Psoas muscle (tissue), 8 donors: ENCODE results near the gene FIG4. TPM values are rescaled to one million over a fixed set of nuclear protein-coding genes. Genes with fewer than 3 reads are reported as not detected.

ENCODE experiments used
- ATAC-seq, 4 donors: fragments of 200-7000 bp; cut with Tn5 transposase; one replicate each; pipeline ENCODE4 v1.9.1; 2020; ENCODE audit warnings: moderate library complexity in 3 of 4, mild to moderate bottlenecking in 2 of 4
- DNase-seq, 2 donors: peaks; one replicate each; pipeline ENCODE4 v3.0.0-alpha.2; 2020
- H3K27ac ChIP-seq: fragments of 200-600 bp; one replicate; pipeline ENCODE4 v1.8.0; 2022
- H3K27me3 ChIP-seq, 3 donors: fragments of 200-600 bp in 1 of 3; one replicate each; pipeline versions ENCODE4 v1.6.1 to v1.8.0; 2013 to 2022; ENCODE audit warnings: low read length in 2 of 3, mild to moderate bottlenecking in 2 of 3, moderate library complexity in 1 of 3; ENCODE audit not compliant: insufficient read depth in 3 of 3
- H3K36me3 ChIP-seq, 2 donors: fragments of 200-600 bp in 1 of 2; one replicate each; pipeline versions ENCODE4 v1.6.1 to v1.8.0; 2013 to 2022; ENCODE audit warnings: low read depth in 1 of 2, mild to moderate bottlenecking in 1 of 2, moderate library complexity in 1 of 2; ENCODE audit not compliant: insufficient read depth in 1 of 2
- H3K4me1 ChIP-seq: fragments of 200-600 bp; one replicate; pipeline ENCODE4 v1.8.0; 2022
- H3K4me3 ChIP-seq: fragments of 200-600 bp; one replicate; pipeline ENCODE4 v1.8.0; 2022; ENCODE audit warnings: mild to moderate bottlenecking
- H3K9me3 ChIP-seq: fragments of 200-600 bp; one replicate; pipeline ENCODE4 v1.8.0; 2022
- WGBS, 3 donors: extraction: QIAGEN DNeasy Blood & Tissue Kit; methylation state at CpG; one replicate each; pipeline versions ENCODE4 v1.1.6 to v1.1.7; 2013; 5-methylcytosine and 5-hydroxymethylcytosine counted together
- intact Hi-C, 2 donors: fragments of 100-400 bp; cut with DNase I; formaldehyde crosslinking; loops; one replicate each; pipeline versions ENCODE4 v1.11.0 to v1.14.2; 2022
- polyA plus RNA-seq, 3 donors: library from polyadenylated mRNA; stranded (reverse); fragments of 200-250 nt; gene quantifications; one replicate each; pipeline ENCODE4 v1.2.3, GENCODE V29; 2013
- total RNA-seq, 4 donors: library from RNA; stranded (reverse); fragmentation: NEBNext Ultra II Directional in 2 of 4; extraction: Animal tissue kit (Norgen Biotek cat#: 25700) in 2 of 4; gene quantifications; one replicate each; pipeline versions ENCODE4 v1.2.1 to v1.2.4, GENCODE V29; 2021 to 2023
- TF ChIP-seq, protein P1 (sequence below): fragments of 200-600 bp; IDR thresholded peaks from one replicate; pipeline ENCODE4 v1.8.0; 2022; ENCODE audit warnings: antibody characterized with exemption
- donor health status: healthy with polysubstance abuse.
- donor health status: DM: no; HTN: no; CAD: no; lungs with moderate emphysema.
- donor health status: Bipolar disorder and iron deficiency.
- donor health status: healthy.
- donor health status: DM: yes; HTN: yes; CAD: no.
- donor health status: DM: no; HTN: no; CAD: no.
- donor health status: DM: no; HTN: no; CAD: no.
- donor health status: DM: yes; HTN: yes; CAD: no.

The FIG4 gene
- total and polyA plus RNA-seq, 7 donors: 5.8 to 12.5 (median 8.6) TPM

DNA sequence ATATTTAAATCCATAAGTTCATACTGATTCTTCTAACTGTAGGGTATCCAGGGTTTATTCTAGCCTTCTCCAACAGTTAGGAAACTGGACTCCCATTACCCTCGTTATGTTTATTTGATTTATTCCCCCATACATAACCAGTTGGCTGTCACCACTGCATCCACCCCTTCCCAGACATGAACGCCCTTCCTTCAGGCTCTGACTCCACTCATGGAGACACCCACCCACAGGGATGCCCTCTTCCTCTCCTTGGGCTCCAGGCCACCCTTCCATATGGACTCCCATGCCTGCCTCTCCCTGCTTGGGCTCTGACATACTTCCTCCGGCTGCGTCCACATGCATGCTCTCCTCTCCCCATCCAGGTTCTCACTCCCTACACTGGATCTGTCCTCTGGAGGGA, 124.0 kb downstream of the FIG4 start:
- no peak overlapping the region for H3K27ac ChIP-seq
- intact Hi-C loops: no loop called here
- no peaks in the 10 kb centered on the region for H3K27me3 ChIP-seq
- TF ChIP-seq, protein P1, sequence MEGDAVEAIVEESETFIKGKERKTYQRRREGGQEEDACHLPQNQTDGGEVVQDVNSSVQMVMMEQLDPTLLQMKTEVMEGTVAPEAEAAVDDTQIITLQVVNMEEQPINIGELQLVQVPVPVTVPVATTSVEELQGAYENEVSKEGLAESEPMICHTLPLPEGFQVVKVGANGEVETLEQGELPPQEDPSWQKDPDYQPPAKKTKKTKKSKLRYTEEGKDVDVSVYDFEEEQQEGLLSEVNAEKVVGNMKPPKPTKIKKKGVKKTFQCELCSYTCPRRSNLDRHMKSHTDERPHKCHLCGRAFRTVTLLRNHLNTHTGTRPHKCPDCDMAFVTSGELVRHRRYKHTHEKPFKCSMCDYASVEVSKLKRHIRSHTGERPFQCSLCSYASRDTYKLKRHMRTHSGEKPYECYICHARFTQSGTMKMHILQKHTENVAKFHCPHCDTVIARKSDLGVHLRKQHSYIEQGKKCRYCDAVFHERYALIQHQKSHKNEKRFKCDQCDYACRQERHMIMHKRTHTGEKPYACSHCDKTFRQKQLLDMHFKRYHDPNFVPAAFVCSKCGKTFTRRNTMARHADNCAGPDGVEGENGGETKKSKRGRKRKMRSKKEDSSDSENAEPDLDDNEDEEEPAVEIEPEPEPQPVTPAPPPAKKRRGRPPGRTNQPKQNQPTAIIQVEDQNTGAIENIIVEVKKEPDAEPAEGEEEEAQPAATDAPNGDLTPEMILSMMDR: no peak
- H3K9me3 ChIP-seq: no peaks in the 10 kb centered on the region
- no peak for ATAC-seq
- H3K4me1 ChIP-seq: no peaks in the 10 kb centered on the region
- no peak overlapping the region for H3K4me3 ChIP-seq
- H3K36me3 ChIP-seq: no peaks in the 10 kb centered on the region
- WGBS, 3 donors: 88 to 96% (median 92%) methylated on average over 4 of the region's 4 CpGs
- DNase-seq: no peak

DNA sequence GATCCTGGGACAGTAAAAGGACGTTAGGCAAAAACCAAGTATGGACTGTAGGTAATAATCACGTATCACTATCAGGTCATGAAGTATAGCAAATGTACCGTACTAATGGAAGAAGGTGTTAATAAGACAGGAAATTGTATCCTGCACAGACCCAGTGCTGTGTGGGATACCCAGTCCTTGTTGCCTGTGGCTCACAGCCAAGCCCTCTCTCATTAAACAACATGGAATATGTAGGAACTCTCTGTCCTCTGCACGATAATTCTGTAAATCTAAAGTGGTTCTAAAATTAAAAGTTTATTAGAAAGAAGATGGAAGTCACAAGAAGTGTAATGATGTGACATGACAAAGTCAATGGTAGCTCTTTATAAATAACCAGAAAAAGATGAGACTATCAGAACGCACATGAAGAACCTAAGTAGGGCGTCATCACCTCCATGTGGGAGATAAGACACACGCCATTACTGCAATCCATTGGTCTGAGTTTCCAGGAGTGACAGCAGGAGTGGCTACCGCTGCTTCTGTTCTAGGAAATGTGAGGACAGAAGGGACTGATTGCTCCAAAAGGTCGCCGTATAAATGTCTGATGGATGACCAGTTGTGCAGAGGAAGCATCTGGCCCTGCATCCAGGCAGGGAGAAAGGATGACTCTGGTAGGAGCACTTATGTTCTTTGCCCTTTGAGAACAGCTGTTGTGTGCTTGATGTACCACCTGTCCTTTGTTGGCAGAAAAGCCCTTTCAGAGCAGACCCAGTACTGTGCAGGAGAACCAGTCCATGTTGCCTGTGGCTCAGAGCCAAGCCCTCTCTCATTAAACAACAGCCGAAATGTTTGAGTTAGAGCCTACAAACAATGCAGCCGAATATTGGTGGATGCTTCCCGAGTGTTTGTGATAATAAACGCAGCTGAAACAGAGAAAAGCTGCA, 125.6 kb downstream of the FIG4 start:
- Histone ChIP-seq H3K27me3 (no peaks in the 10 kb centered on the region), H3K4me3 (no peak overlapping the region), H3K4me1 (no peaks in the 10 kb centered on the region), H3K9me3 (no peaks in the 10 kb centered on the region), H3K27ac (no peak overlapping the region), H3K36me3 (no peaks in the 10 kb centered on the region)
- ATAC-seq (no peak), DNase-seq (no peak)
- 58 to 64% (median 64%) methylated on average over 14 of the region's 14 CpGs for WGBS, 3 donors
- intact Hi-C loops: no loop called here
- TF ChIP-seq, protein P1: no peak

DNA sequence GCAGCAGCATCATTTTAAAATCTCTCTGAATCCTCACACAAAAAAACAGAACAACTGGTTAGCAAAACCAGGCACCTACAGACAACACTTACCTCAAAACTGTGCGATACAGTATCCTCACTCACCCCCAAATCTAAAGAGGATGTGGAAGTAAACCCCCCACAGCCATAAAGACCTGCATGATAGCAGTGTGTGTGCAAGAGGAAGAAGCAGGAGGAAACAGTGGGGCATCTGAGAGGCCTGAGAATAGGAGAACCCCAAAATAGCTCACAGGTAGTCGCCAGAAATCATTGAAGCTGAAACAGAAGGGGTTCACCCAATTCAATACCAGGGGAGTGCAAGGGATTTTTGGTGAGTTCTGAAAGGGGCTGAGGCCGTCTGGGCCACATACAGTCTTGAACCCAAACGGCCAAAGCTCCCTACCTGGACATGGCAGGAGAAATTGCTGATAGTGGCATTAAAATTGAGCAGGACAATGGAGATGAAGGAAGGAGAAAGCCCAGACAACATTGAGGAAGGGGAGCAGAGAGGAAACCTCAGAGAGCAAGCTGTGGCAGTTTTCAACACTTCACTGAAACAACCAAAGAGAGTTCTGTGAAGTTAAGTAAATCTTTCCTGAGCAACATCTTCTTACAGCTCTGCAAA, 129.7 kb downstream of the FIG4 start:
- WGBS, 3 donors: 84 to 89% (median 87%) methylated on average over 4 of the region's 4 CpGs
- ATAC-seq (no peak), DNase-seq (no peak)
- no peak overlapping the region for H3K27ac ChIP-seq
- H3K36me3 ChIP-seq: peaks cover 0 to 12% of the 10 kb centered on the region in 2 donors
- no peaks in the 10 kb centered on the region for H3K4me1 ChIP-seq
- no peak overlapping the region for H3K4me3 ChIP-seq
- no peaks in the 10 kb centered on the region for H3K9me3 ChIP-seq
- intact Hi-C loops: no loop called here
- TF ChIP-seq, protein P1: no peak
- no peaks in the 10 kb centered on the region for H3K27me3 ChIP-seq

DNA sequence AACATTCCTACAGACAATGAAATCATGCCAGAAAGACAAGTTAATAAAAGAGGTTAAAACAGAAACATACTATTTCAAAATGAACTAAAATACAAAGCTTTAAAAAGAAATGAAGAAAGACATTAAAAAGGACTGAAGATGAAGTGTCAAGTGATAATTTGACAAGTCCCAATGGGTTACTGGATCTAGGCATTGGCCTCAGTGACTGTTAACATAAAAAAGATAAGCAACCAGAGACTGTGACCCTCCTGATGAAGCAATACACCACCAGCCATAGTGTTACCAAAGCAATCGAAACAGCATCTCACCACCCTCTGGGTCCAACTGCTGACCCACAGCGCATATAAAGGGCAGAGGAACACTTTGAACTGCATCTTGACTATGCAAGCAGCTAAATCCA, 130.3 kb downstream of the FIG4 start:
- Histone ChIP-seq H3K27me3 (no peaks in the 10 kb centered on the region), H3K27ac (no peak overlapping the region), H3K4me3 (no peak overlapping the region), H3K4me1 (no peaks in the 10 kb centered on the region), H3K36me3 (peaks cover 0 to 16% of the 10 kb centered on the region in 2 donors), H3K9me3 (no peaks in the 10 kb centered on the region)
- intact Hi-C loops: no loop called here
- no peak for DNase-seq
- TF ChIP-seq, protein P1: no peak
- 77 to 93% (median 79%) methylated on average over 2 of the region's 2 CpGs for WGBS, 3 donors
- no peak for ATAC-seq
